Measurements from ENCODE around the gene TMEM117.

DNA sequence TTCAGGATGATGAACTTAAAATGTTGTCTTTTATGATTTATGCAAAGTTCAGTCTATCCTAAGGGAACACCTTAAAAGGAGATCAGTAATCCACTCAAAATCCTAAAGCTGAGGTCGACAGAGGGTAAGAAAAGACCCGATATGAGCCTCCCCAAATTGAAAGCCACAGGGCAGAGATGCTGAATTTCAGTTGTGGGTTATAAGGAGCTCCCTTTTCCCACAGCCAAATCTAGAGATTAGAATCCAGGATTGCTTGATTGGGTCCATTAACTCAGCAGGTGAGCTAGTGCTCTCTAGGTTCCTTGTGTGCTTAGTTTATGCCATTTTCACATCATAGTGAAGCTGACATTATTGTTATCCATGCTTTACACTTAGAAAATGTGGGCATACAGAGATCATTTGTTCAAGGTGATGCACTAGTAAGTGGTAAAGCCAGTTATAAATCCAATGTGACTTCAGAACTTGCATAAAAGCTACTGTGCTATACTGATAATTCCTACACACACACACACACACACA, 417.5 kb downstream of the TMEM117 start:
- TF ChIP-seq, protein P1, sequence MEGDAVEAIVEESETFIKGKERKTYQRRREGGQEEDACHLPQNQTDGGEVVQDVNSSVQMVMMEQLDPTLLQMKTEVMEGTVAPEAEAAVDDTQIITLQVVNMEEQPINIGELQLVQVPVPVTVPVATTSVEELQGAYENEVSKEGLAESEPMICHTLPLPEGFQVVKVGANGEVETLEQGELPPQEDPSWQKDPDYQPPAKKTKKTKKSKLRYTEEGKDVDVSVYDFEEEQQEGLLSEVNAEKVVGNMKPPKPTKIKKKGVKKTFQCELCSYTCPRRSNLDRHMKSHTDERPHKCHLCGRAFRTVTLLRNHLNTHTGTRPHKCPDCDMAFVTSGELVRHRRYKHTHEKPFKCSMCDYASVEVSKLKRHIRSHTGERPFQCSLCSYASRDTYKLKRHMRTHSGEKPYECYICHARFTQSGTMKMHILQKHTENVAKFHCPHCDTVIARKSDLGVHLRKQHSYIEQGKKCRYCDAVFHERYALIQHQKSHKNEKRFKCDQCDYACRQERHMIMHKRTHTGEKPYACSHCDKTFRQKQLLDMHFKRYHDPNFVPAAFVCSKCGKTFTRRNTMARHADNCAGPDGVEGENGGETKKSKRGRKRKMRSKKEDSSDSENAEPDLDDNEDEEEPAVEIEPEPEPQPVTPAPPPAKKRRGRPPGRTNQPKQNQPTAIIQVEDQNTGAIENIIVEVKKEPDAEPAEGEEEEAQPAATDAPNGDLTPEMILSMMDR (IDR thresholded peaks at IDR 0.05): no peak
- no peak for TF ChIP-seq POLR2A (IDR thresholded peaks at IDR 0.05)

Data from esophagus squamous epithelium (tissue), 4 donors.